NCI-H345 treated with DMSO at 0.1 percent for 48 hours (cell line): Measurements from ENCODE around the gene ENO3.

Experiments used
- DNase-seq: peaks from one replicate; lab custom pipeline; 2025; ENCODE audit not compliant: unreplicated experiment; lab: John Stamatoyannopoulos, UW

Gene ENO3

GRCh38 chr17:4949321-4950074 lies 1.4 kb upstream of the ENO3 start:
- DNase-seq: no peak

DNA sequence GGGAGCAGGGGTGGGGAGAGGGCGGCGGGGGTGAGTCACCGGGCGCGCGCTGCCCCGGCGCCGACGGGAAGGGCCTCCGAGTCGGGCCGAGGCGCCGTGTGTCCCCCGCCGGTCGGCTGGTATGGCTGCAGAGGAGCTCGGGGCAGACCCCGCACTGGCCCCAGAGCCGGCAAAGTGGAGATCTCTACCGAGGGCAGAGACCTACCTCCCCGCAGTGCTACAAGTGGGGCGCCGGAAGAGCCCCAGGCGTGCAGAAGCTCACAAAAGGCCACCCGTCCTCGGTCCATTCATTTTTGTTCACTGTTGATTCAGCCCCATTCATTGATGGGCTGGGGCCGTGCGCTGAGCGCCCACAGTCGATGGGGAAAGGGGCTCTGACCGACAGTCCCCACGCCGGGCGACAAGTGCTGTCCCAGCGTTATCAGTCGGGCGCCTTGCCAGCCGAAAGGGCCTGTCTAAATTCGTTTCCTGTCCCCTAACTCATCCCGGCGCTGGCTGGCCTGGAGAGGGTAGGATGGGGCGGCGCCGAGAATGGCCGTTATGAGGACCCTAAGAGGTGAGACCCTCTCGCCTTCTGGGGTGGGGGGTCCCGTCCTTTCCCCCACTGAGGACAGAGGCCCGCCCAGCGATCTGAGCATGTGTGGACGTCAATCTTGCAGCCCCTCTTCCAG lies 709 bp upstream of the ENO3 start:
- DNase-seq: no peak

DNA sequence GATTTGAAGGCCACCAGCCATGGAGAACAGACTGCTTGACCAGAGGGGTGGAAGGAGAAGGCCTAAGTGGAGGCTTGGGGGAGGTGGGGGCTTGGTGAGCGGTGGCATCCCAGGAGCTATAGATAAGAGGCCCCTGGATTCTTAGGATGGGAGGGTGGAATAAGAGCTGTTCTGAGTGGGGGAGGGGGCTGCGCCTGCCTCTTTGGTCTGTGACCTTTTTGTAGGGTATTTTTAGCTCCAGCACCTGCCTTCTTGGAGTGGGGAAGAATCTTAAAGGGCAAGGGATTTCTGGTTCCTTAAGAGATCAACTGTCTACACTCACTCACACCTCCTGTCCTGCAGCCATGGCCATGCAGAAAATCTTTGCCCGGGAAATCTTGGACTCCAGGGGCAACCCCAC lies 567 bp downstream of the ENO3 start:
- no peak for DNase-seq

GRCh38 chr17:4953451-4953961 lies 2.6 kb downstream of the ENO3 start:
- no peak for DNase-seq

- DNase-seq: no peak
These were observed 4.2 kb downstream of the ENO3 start for GRCh38 chr17:4955091-4955490.

DNA sequence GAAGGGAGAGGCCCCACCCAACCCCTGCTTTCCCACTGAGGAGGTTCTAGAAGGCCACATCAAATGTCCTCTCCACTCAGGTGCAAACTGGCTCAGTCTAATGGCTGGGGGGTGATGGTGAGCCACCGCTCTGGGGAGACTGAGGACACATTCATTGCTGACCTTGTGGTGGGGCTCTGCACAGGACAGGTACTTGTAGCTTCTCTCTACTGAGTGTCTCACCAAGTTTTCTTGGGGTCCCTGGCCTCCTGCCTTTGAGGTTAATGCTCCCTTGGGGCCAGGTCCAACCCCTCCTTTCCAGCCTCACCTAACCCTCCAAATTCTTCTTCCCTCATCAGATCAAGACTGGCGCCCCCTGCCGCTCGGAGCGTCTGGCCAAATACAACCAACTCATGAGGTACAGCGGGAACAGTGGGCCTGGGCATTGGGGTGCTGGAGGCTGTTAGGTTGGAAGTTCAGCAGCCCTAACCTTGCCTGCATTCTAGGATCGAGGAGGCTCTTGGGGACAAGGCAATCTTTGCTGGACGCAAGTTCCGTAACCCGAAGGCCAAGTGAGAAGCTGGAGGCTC lies 5.7 kb downstream of the ENO3 start:
- DNase-seq: no peak

GRCh38 chr17:4958102-4958501 lies 7.2 kb downstream of the ENO3 start:
- no peak for DNase-seq

DNA sequence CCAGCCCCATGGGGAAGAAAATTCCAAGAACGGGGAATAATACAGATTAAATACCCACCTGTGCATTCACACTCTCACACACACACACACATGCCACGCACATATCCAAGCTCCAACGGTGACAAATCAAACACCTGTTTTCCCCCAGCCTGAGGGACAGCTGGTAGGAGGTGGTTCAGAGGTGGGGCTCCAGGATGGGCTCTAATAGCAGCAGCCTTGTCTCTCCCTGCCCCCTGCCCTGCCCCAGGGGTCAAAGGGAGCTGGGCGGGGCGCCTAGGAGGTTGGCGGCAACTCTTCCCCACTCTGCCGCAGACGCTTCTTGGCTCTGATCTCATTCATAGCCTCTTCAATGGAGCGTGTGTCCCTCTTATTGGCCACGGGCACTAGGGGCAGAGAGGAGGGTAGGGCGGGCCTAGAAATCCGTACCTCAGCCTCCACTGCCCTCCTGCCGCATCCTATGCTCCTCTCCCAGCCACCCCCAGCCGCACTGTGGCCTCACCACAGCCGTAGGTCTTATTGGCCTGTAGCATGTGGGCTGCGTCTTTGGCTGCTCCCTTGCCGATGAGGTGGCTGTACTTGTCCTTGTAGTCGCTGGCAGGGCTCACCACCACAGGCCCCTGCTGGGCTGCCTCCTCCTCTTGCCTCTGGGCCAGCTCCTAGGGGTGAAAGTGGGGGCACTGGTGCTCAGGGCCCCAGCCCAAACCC lies 8.5 kb downstream of the ENO3 start:
- no peak for DNase-seq

DNA sequence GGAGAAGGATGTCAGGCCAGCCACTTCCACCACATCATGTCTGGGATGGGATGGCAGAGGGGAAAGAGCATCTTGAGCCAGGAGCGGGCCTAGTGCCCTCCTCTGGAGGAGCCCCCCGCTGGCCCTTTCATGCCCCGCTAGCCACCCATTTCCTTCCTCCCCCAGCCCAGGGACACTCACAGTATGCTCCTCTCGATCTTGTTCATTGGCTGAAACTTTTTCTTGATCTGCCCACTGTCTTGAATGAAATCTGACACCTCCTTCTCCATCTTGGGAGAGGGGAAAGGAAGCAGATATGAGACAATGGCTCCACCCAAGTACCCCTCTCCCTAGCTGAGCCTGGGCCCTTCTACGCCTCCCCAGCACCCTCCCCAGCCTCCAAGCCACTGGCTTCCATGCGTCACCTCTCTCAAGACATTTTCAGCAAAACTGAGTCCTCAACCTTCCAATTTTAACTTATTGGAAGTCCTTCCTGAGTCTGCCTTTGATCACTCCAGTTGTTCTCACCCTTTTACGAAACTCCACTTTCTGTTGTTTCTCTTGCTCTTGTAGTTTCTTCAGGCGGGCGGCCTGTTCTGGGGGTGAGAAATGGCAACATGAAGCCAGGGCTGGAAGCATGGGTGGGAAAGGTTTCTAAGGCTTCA lies 9.5 kb downstream of the ENO3 start:
- no peak for DNase-seq

DNA sequence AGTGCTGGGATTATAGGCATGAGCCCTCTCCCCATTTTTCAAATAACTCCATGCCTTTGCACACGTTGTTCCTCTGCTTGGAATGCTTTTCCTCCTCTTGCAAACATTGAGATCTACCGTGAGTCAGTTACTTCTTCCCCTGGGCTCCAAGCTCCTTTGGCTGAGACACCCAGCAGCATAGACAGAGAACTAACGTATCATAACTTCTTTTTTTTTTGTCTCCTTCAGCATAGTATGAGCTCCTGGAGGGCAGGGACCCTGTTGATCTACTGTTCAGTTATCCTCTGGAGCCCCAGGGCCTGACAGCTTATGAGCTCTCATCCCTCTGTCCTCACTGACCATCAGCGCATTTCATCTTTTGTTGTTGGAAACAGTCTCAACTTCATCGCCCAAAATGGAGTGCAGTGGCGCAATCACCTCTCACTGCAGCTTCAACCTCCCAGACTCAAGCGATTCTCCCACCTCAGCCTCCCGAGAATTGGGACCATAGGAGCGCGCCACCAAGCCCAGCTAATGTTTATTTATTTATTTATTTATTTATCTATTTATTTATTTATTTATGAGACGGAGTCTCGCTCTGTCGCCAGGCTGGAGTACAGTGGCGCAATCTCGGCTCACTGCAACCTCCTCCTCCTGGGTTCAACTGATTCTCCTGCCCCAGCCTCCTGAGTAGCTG lies 14.5 kb downstream of the ENO3 start:
- no peak for DNase-seq

DNA sequence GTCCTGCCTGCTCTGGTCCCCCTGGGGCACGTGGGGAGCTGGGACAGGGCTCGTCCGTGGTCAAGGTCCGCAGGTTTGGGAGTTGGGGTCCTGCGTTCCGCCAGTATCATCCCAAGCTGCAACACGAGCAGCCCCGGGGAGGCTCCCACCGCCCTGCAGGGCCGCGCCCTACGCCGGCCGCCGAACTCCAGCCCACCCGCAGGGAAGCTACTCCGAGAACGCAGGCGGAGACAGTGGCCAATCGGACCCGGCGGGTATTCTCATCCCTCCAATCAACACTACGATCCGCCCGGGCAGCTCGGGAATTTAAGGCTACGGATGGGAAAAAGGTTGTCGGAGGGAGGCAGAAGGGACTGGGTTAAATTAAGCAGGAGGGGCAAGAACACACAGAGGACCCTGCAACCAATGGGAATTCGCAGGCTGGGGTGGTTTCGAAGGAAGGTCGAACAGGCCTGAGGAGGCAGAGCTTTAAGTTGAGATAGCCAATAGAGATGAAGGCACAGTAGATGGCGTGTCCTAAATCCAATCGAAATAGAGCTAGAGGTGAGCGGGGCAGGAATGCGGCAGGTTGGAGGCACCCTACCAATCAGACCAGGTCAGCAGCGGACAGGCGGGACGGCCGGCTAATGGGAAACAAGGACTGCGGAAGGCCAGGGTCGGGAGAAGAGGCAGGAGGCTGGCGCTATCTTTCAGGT lies 16.1 kb downstream of the ENO3 start:
- peak; percentile 95 for DNase-seq

GRCh38 chr17:4967539-4968485 lies 16.9 kb downstream of the ENO3 start, which contains the start of gene SPAG7:
Gene SPAG7, minus strand, starts transcription at chr17:4967817. Its CDS starts 13 bp downstream, at chr17:4967804.
- DNase-seq: peak; percentile 85

- no peak for DNase-seq
These were observed 17.6 kb downstream of the ENO3 start for GRCh38 chr17:4968486-4969046.

DNA sequence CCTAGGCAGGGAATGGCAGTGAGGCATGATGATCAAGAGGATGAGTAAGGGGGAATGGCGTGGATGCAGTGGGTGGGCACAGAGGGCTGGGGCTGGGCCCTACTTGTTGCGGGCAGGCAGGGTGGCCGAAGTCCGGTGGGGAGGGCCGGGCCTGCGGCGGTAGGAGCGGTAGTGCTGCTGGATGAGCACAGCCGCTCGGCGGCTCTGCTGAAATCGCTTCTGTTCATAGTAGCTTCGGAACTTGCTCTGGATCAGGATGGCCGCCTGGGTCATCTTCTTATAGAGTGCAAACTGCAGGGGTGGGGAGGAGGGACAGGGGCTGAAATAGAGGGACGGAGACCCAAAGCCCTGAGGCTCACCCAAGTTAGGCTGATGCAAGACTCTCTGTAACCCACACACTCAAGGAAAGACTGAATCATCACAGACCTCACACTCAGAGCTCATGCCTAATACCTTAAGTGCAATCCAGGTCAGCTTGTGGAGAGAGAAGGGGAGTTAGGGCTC lies 18.2 kb downstream of the ENO3 start:
- DNase-seq: no peak

- no peak for DNase-seq
These were observed 18.7 kb downstream of the ENO3 start for GRCh38 chr17:4969551-4970173.

GRCh38 chr17:4970273-4970672 lies 19.4 kb downstream of the ENO3 start:
- no peak for DNase-seq

DNA sequence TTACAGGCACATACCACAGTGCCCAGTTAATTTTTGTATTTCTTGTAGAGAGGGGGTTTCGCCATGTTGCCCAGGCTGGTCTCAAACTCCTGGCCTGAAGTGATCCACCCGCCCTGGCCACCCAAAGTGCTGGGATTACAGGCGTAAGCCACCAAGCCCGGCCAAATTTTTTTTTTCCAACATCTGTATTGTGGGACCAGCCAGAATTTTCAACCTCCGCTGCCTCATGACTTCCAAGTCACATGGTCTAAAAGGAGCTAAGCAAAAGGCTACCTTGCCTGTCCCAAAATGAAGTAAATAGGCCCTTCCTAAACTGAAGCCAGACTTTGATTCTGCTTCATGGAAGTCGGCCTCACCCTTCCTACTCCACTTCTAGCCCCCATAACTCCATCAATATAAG lies 20.9 kb downstream of the ENO3 start:
- no peak for DNase-seq

GRCh38 chr17:4972322-4972721 lies 21.4 kb downstream of the ENO3 start:
- no peak for DNase-seq
